ENCODE data around the gene FAM120A. TPM values are rescaled to one million over a fixed set of nuclear protein-coding genes. Genes with fewer than 3 reads are reported as not detected.

FAM120A gene
- total RNA-seq, 1 donor from 2014 or later: 142 TPM

DNA sequence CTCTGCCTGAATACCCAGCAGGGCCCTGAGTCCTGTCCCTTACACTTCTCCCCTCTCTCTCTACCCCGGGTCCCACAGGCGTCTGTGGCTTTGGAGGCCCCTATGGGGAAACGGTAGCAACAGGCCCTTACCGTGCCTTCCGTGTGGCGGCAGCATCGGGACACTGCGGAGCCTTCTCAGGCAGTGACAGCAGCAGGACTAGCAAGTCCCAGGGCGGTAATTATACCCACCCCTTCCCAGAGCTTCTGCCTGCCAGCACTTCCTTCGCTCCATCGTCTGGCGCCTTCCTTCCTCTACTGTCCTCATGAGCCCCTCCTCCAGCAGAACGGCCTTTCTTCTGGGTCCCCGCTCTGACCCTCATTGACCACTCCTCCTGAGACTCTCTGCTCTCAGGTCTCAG, 107.0 kb downstream of the FAM120A start:
- no peak for DNase-seq (ENCODE audit: low read depth)

DNA sequence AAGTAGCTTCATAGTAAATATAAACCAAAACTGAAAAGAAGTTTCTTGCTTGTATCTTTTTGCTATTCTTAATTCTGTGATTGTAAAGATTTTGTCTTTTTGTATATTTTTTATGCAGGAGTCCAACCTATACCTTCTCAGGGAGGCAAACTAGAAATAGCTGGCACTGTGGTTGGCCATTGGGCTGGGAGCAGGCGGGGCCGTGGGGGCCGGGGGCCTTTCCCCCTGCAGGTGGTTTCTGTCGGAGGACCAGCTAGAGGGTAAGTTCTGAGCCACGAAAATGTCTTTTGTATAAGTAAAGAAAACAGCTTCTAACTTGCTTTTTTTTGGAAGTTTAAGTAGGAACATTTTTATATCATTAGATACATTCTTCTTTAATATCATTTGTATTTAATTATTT, 109.5 kb downstream of the FAM120A start:
- DNase-seq (ENCODE audit: low read depth): no peak

DNA sequence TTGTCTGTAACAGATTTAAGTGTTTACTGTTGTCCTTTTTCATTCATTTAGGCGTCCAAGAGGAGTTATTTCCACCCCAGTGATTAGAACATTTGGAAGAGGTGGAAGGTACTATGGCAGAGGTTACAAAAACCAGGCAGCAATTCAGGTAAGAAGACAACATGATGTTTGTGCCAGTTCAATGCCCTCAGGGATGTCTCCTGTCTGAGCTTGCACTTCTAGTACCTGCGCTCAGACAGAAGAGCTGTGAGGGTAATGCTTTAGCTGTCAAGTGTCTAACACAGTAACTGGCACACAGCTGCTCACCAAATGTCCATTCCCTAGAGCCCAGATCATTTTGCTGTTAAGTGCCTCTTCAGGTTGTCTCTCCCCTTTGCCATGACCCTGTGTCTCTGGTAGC, 110.7 kb downstream of the FAM120A start:
- DNase-seq (ENCODE audit: low read depth): no peak

DNA sequence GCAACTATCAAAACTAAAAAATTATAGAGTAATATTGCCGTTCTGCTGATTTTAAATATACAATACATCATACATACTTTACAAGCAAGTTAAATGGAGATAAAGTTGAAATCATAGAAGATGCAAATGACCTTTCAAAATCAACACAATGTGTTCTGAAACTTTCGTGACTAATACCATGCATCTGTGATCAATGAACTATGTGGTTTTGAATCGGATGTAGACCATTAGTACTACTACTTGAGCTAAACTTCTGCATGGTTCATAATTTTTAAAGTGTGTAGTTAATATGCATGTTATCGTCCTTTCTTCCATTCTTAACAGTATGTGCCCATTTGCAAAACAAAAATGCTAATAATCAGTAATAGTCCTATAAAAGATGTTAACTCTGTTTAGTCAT, 113.6 kb downstream of the FAM120A start:
- DNase-seq (ENCODE audit: low read depth): no peak

DNA sequence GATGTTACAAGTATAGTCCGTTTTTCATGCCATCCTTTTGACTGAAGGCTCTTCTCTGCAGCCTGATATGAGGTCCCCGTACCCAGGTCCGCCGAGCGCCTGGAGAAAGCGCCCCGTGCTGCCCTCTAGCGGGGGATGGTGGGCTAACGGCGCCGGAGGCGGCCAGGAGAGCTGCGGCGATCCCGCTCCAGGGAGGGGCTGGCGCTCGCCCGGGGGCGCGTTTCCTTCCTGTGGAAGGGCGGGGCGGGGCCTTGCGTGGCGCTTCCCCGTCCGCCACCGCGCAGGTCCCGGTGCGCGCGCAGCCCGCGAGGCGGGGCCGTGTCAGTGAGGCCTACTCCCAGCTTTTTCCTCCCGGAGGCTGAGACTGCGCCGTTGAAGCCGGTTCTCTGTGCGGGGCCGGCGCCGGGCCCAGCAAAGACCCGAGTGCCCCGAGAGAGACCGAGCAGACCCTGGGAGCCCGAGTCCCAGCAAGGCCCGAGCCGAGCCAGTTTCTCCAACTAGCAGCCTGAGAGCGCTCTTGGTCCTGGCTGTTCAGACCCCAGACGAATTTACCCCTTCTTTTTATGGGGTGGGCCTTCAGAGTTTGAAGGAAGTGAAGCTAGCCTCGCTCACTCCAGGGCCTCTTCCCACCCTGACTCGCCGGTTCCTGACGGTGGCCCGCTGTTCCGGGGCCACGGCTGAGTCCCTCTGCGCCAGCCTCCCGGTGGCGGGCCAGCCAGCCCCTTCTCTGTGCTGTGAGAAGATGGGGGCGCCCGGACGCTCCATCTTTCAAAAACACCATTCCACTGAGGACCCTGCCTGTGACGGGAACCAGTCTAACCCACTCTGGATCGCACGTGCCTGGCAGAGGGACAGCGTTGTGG, 115.2 kb downstream of the FAM120A start:
- DNase-seq (ENCODE audit: low read depth): peak; percentile 83

DNA sequence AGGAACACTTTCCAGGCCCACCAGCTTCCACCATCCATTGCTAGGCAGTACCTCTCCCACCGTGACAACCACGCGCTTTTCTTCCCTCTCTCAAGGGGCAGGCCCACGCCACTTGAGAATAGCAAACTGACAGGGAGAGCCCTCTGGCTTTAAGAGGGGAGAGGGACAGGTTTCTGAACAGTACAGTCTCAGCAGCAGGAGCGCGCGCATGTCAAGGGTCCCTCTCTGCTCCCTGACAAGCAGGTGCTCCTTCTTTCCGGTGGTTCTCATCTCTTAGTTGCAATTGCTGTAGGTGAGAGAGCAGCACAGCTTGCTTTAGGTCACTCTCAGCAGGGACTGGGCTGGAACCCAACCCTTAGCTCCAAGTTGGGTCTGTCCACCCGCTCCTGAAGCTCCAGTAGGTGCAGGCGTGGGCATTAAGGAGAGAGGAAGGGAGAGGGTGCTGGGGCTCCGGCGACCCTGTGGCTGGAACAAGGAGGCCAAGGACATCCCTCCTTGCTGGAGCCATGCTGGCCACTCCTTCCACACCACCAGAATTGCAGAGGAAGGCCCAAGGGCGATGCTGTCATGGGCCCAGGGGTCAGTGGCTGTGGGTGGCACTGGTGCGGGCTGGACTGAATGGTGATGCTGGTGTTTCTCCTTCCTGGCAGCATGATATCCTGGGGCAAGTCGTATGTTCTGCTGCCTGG, 115.9 kb downstream of the FAM120A start:
- no peak for DNase-seq (ENCODE audit: low read depth)

DNA sequence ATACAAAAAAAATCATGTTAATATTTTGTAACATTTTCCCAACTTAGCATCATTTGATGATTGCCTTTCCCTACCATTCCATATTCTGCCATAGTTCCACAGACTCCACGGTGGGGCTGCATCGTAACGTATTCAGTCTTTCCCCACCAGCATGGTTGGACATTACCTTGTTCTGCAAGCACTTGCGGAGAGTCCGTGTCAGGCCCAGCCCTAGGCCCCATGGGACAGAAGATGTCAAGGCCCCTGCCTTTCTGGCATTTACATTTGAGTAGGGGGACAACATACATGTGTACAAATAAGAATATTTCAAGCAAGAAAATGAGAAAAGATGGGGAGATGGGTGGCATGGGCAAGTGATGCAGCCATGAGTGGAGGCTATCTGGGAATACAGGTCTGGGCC, 116.7 kb downstream of the FAM120A start:
- DNase-seq (ENCODE audit: low read depth): no peak

DNA sequence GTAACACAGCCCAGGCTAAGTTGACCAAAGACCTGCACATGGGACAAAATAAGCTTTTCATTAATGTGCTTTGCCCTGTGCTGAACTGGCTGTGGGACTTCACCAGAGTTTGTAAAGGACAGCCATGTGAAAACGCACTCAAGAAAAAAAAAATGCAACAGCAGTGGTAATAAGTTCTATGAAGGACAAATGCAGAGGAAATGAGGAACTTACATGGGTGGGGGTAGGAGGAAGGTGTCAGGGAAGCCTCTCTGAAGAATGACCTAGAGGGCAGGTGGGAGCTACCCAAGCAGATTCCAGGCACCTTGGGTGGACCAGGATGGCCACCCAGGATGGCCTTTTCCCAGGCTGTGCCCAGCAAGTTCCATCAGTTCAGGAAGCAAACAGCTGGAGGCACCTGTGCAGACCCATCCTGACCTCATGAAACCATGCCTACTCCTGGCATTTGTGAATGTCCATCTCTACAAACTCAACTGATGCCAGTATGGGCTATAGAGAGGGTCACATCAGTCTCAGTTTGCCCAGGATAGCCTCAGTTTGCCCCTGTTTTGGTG, 118.2 kb downstream of the FAM120A start:
- no peak for DNase-seq (ENCODE audit: low read depth)

DNA sequence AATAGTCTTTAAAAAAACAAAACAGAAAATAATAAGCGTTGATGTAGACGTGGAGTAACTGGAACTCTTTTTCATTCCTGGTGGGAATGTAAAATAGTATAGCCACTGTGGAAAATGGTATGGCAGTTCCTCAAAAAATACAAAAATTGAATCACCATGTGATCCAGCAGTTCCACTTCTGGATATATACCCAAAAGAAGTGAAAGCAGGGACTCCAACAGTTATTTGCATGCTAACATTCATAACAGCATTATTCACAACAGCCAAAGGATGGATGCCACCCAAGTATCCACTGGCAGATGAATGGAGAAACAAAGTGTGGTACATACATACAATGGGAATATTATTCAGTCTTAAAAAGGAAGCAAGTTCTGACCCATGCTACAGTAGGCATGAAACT, 120.7 kb downstream of the FAM120A start:
- DNase-seq (ENCODE audit: low read depth): no peak

DNA sequence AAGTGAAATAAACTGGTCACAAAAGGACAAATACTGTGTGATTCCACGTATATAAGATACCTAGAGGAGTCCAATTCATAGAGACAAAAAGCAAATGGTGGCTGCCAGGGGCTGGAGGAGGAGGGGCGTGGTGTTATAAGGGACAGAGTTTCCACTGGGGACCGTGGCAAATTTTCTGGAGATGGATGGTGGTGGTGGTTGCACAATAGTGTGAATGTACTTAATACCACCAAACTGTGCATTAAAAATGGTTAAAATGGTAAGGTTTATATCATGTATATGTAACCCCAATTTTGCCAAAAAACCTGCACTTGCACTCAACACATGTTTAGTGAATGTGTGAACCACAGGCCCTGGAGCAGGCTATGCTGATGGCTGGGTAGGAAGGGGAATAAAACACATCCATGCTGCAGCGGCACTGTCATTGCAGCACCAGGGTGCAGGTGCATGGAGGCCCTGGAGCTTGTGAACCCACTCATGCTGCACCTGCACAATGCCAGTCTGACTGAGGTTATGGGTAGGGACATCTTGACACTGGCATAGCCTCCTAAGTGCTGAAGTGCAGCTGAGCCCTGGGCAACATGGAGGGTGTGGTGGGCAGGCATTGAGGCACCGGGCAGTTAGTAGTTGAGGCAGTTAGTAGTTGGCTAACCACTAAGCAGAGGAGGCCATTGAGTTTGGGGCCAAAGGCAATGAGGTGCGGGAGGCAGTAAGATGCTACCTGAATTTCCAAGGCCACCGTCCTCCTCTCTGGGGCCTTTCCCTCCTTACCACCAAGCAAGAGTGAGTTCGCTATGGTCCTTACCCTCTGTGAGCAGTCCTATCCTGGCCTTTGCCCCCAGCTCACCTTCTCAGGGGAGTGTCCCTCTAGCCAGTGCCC, 121.4 kb downstream of the FAM120A start:
- DNase-seq (ENCODE audit: low read depth): no peak

DNA sequence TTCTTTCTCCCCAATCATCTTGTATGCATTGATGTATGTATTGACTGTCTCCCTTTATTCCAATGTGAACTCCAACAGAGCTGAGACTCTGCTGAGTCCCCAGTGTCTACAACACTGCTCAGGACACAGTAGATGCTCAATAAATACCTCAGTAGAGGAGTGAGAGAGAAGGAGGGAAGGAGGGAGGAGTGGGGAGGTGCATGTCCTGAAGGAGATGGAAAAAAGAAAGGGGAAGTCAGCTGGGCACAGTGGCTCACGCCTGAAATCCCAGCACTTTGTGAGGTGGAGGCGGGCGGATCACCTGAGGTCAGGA, 122.0 kb downstream of the FAM120A start:
- DNase-seq (ENCODE audit: low read depth): no peak

DNA sequence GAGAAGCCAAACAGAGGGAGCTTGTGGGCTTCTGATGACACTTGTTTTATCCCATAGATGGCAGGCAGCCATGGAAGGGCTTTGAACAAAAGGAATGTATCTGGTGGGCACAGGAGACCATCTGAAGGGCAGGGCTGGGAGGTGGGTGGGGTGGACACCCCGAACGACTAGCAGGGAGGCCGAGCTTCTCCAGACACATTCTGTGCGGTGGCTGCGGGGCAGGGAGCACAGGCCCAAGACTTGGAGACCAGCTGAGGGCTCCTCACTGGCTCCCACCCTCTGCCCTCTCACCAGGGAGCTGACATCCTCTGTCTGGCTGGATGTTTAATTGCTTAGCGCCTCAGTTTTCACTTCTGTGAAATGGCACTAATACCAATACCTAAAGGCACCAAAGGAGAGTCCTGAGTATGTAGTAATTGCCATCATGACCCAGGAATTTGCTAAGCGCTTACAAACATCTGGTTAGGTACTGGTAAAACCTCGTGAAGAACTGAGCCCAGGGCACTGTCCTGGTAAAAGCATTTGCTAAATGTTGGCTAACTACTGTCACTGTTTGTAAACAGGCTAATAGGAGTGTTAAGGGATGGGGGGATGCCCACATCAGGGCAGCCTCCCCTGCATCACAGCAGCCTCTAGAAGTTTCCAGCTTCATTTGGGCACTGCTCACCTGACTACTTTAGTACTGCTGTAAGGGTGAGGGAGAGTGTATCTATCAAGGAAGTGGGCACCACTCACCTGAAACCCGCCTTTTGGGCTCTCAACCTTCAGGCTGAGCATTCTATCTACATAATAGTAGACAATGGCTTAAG, 122.8 kb downstream of the FAM120A start:
- DNase-seq (ENCODE audit: low read depth): no peak

DNA sequence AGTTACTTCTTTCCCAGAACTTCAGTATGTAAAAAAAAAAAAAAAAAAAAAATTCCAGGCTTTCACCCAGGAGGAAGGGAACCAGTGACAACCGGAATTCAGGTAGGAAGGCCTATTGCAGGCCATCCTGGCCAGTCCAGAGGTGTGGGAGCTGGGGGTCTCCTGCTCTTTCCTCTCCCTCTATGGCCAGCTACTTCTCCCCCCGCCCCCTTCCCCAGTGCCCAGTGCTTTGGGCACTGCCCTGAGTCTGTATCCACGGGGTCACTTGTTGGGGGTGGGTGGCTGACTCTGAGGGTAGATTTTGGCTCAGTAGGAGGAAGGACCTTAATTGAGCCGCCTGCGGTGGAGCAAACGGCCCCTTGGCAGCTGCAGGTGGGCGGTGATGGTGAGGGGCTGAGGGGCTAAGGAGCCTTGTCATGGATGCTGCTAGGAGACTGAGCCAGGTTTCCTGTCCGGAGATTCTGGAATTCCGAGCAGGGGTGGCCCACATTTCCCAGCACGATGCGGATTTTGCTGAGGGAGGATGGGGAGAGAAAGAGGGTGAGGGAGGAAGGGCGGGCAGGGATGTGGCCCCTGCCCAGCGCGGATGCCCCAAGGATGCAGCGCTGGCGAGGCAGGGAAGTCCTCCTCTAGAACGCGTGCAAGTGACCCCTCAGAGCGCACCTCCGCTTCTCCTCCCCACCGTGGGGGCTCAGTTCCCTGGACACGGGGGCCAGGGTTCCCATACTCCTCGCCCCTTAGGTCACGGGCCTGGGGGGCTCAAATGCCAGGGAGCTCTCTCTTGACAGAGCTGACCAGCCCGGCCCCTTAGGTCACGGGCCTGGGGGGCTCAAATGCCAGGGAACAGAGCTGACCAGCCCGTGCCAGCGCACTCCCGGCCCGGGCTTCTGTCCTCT, 123.7 kb downstream of the FAM120A start:
- DNase-seq (ENCODE audit: low read depth): no peak

DNA sequence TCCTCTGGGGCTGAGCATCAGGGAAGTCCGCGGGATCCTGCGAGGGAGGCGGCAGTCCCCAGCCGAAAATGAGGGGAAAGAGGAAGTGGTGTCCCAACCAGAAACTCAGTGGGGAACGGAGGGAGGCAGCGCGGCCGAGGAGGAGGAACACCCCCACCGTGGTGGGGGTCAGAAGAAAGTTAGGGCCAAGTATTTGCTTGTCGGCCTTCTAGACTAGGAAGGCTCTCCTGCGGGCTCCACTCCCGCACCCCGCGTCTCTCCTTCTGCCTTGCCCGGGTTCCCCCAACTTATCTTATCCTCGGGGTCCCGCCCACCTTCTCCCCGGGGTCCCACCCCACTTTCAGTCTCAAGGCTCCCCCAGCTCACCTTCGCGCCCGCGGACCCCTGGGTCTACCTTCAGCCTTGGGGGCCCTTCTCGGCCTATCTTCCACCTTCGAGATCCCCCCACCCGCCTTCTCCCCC, 124.3 kb downstream of the FAM120A start:
- DNase-seq (ENCODE audit: low read depth): no peak

DNA sequence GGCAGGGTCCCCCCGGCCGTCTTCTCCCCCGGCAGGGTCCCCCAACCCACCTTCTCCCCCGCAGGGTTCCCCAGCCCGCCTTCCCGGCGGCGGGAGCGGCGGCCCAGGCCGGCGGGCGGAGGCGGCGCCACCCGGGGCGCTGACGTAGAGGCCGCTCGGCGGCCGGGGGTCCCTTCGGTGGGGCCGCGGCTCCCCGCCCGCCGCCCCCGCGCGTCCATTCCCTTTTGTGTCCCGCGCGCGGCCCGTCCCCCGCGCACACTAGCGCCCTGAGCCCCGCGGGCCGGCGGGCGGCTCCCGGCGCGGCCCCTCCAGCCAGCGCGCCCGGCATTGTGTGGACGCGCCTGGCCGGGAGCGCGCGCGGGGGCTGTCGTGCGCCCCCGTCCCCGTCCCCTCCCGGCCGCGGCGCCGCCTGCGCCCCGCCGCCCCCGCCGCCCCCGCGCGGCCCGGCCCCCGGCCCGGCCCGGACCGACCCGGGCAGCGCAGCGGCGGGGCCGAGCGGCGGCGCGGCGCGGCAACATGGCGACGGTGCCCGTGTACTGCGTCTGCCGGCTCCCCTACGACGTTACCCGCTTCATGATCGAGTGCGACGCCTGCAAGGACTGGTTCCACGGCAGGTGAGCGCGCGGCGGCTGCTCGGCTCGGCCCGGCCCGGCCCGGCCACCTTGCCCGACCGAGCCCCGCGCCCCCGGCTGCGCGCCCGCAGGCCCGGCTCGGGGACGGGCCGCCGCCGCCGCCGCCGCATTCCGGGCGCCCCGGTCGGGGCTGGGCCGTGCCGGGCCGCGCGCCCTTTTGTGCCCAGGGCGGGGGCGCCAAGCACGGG, 125.0 kb downstream of the FAM120A start, which contains the start of gene PHF2:
Gene PHF2, plus strand, starts transcription at position 327 of the 820 bp plus-strand sequence. Its CDS starts 190 bp downstream, at position 517.
- DNase-seq (ENCODE audit: low read depth): no peak

DNA sequence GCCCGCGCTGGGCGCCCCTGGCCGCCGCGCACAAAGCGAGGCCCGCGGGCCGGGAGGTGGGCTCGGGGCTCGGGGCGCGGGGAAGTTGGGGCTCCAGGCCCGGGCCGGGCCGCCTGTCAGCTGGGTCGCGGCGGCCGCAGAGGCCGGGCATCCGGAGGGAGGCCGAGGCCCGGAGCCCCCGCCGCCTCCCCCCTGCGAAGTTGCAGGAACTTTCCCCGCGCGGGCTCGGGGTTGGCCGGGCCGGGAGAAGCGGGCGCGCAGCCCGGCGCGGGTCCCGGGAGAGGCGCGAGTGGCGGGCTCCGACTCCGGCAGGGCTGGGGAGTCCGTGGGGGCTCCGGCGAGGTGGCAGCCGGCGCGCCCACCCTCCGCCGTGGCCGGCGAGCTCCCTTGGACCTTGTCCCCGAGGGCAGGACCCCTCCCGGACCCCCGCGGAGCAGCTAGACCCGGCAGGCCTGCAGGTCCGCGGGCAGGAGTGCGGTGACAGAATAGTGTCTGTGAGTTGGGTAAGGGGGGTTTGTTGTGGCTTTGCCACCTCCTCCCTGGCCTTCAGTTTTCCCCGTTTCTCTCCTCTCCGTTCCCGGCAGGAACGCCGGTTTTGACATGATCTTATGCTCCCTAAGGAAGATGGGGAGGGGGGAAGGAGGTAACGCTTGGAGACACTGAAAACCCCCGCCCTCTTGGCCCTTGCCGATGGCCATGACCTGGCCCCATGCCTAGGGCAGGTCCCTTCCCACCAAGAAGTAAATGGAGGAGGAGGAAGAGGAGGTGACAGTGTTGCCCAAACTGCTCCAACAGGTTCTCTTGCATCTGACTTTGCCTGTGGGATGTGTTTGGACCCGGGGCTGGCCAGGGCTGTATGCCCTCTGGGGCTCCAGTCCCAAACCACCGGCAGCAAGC, 125.8 kb downstream of the FAM120A start:
- DNase-seq (ENCODE audit: low read depth): no peak

DNA sequence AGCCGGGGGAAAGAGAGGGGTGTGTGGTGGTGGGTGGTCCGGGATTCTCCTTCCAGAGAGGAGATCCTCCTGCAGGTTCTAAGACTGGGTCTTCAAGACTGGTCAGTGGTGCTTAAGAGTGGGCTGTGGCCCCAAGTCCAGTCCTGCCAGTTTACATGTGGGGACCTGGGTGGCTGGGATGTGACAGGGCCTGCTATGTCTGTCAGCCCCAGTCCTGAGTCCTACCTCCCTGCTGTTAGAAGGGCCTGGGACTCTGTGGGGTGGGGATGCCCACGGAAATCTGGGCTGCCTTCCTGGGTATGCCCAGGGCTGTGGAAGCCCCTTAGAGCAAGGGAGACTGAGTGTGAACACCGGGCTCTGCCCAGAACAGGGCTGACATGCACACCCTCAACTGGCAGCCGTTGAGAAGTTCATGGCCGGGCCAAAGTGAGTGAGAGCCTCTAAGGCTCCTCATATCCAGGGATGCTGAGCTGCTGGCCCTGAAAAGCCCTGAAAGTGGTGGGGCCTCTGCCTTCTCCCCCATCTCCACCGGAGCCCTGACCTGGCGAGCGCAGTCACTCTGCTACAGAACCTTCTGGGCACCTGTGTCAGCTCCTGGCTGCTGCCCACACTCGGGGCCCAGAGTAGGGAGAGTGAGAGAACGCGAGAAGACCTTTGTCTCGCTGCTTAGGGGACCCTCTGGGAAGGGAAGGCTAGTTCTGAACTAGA, 126.6 kb downstream of the FAM120A start:
- no peak for DNase-seq (ENCODE audit: low read depth)

All from renal cortical epithelial cell (primary cell).